ENCODE measurements around the gene C1orf56. TPM values are rescaled to one million over a fixed set of nuclear protein-coding genes. Genes with fewer than 3 reads are reported as not detected.

Gene C1orf56
- total and polyA plus RNA-seq, 2 of the 13 experiments (the other 11 are each of a cell fraction or from before 2014, with no cell fraction given), result 1.5 to 3.2 TPM

- TF ChIP-seq ZBTB26 (CRISPR knock-in tag; IDR thresholded peaks at IDR 0.05; ENCODE audit: borderline replicate concordance) (no peak), ZNF7 (CRISPR knock-in tag; IDR thresholded peaks at IDR 0.05) (no peak), MED1 (CRISPR knock-in tag; IDR thresholded peaks at IDR 0.05) (peak; percentile 58; the same call in 1 of the 2 replicates), ZFYVE20 (CRISPR knock-in tag; IDR thresholded peaks at IDR 0.05; ENCODE audit: borderline replicate concordance, low read depth) (no peak), ZBED4 (CRISPR knock-in tag; IDR thresholded peaks at IDR 0.05; ENCODE audit: borderline replicate concordance) (no peak), KLF12 (CRISPR knock-in tag; IDR thresholded peaks at IDR 0.05; ENCODE audit: borderline replicate concordance) (peak; percentile 20; the same call in 1 of the 2 replicates), ZNF800 (CRISPR knock-in tag; IDR thresholded peaks at IDR 0.05) (no peak), ATM (IDR thresholded peaks at IDR 0.05; ENCODE audit: borderline replicate concordance) (no peak), U2AF1 (optimal IDR thresholded peaks at IDR 0.05; ENCODE audit: low read depth, low read length) (peak; percentile 70), THAP8 (CRISPR knock-in tag; IDR thresholded peaks at IDR 0.05; ENCODE audit: borderline replicate concordance) (no peak), ETV5 (CRISPR knock-in tag; IDR thresholded peaks at IDR 0.05; ENCODE audit: borderline replicate concordance) (no peak; the same call in 1 of the 2 replicates), ZFP36L1 (CRISPR knock-in tag; IDR thresholded peaks at IDR 0.05) (peak; percentile 72; the same call in 1 of the 2 replicates), ZNF329 (CRISPR knock-in tag; IDR thresholded peaks at IDR 0.05; ENCODE audit: low read depth) (no peak), NFE2 (CRISPR knock-in tag; IDR thresholded peaks at IDR 0.05) (no peak), TGIF2 (CRISPR knock-in tag; IDR thresholded peaks at IDR 0.05) (peak; percentile 13; the same call in 1 of the 2 replicates), ZNF713 (CRISPR knock-in tag; IDR thresholded peaks at IDR 0.05) (no peak), TAF1 (CRISPR knock-in tag; IDR thresholded peaks at IDR 0.05) (peak; percentile 59; the same call in 1 of the 2 replicates), ZNF335 (CRISPR knock-in tag; IDR thresholded peaks at IDR 0.05) (no peak)
- TF ChIP-seq, protein P1, sequence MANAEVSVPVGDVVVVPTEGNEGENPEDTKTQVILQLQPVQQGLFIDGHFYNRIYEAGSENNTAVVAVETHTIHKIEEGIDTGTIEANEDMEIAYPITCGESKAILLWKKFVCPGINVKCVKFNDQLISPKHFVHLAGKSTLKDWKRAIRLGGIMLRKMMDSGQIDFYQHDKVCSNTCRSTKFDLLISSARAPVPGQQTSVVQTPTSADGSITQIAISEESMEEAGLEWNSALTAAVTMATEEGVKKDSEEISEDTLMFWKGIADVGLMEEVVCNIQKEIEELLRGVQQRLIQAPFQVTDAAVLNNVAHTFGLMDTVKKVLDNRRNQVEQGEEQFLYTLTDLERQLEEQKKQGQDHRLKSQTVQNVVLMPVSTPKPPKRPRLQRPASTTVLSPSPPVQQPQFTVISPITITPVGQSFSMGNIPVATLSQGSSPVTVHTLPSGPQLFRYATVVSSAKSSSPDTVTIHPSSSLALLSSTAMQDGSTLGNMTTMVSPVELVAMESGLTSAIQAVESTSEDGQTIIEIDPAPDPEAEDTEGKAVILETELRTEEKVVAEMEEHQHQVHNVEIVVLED (CRISPR knock-in tag; IDR thresholded peaks at IDR 0.05; ENCODE audit: borderline replicate concordance), result peak; percentile 93
These were observed 39.0 kb upstream of the C1orf56 start, which contains the start of gene PRUNE1 (continued) for GRCh38 chr1:151008244-151009205.
